Neural progenitor cell (in vitro differentiated cells): Measurements from ENCODE around the gene GPD2.

ENCODE experiments used
- CTCF ChIP-seq: fragments of 200-600 bp; sonication (generic); IDR thresholded peaks from 2 replicates; pipeline ENCODE4 v1.5.1; 2017; ENCODE audit warnings: antibody characterized with exemption, mild to moderate bottlenecking
- EZH2 ChIP-seq: fragments of 200-600 bp; sonication (generic); IDR thresholded peaks from 2 replicates; pipeline ENCODE4 v1.6.1; 2017; ENCODE audit warnings: antibody characterized with exemption, mild to moderate bottlenecking, moderate library complexity

DNA sequence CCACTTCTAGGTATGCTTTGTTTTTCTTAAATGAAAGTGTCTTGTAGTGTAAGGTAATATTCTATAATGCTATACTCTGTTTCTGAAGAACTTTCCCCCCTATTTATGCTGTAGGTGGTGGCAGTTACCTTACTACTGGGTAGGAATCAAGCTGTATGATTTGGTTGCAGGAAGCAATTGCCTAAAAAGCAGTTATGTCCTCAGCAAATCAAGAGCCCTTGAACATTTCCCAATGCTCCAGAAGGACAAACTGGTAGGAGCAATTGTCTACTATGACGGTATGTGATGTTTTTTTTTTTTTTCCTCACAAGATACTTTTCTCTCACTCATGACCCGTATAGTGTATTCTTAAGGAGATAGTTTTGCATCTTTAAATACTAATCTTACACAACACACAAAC is 77.0 kb downstream of the GPD2 start:
- no peak for TF ChIP-seq CTCF
- no peak for TF ChIP-seq EZH2
